Measurements from ENCODE around the gene PATZ1. TPM values are rescaled to one million over a fixed set of nuclear protein-coding genes. Genes with fewer than 3 reads are reported as not detected.

The PATZ1 gene
- total RNA-seq, 1 donor from 2014 or later: 19.8 TPM

DNA sequence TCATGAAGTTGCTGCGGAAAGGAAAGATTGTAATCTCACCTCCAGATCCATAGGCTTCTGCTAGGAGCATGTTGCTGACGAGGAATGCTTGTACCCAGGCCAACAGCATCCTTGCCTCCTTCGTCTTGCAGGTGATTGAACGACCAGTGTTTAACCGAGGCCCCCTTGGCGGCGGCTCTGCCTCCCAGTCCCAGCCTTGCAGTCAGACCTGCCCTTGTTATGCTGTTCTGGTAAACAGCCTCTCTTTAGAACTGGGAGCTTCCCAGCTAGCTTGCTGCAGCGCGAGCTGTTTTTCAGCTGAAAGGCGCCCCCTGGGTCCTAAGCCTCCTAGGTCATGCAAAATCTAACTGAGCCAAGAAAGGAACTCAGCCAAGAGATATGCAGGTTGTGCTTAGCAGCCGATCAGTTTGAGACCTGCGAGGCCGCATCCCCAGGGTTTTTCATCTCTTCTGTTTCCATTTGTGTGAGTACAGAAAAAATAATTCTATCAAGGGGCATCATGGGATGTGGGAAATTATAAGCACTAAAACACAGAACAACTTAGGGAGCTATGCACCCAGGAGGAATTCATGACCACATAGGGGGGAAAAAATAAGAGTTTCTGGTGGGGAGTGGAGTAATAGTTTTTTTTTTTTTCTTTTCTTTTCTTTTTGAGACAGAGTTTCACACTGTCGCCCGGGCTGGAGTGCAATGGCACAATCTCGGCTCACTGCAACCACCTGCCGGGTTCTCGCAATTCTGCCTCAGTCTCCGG is 53.7 kb downstream of the PATZ1 start, which contains the start of gene PIK3IP1:
Gene PIK3IP1 (minus strand): TSS at position 253 of the 754 bp plus-strand sequence. CDS start 144 bp downstream, at position 109.
- Histone ChIP-seq H3K9ac (ENCODE audit: low read depth in 1 of 3, low read length in 3 of 3) (peak within 1 kb of the TSS; percentile 88 to 95 (median 94)), H3K4me1 (ENCODE audit: control insufficient read depth in 3 of 3, insufficient read depth in 3 of 3, low read length in 3 of 3) (peaks cover 35 to 60% (median 46%) of the 10 kb centered on the region in 3 donors), H3K27ac (ENCODE audit: low read depth, low read length) (peak within 1 kb of the TSS; percentile 97), H3K36me3 (ENCODE audit: control insufficient read depth in 3 of 3, insufficient read depth in 3 of 3, low read length in 3 of 3) (peaks cover 19 to 23% (median 22%) of the 10 kb centered on the region in 3 donors), H3K27me3 (ENCODE audit: control insufficient read depth in 3 of 3, insufficient read depth in 3 of 3, low read length in 3 of 3) (no peaks in the 10 kb centered on the region), H3K9me3 (ENCODE audit: control insufficient read depth in 3 of 3, low read length in 3 of 3) (no peaks in the 10 kb centered on the region), H3K4me3 (ENCODE audit: low read length in 3 of 3) (peak within 1 kb of the TSS; percentile 83 to 99 (median 86))

DNA sequence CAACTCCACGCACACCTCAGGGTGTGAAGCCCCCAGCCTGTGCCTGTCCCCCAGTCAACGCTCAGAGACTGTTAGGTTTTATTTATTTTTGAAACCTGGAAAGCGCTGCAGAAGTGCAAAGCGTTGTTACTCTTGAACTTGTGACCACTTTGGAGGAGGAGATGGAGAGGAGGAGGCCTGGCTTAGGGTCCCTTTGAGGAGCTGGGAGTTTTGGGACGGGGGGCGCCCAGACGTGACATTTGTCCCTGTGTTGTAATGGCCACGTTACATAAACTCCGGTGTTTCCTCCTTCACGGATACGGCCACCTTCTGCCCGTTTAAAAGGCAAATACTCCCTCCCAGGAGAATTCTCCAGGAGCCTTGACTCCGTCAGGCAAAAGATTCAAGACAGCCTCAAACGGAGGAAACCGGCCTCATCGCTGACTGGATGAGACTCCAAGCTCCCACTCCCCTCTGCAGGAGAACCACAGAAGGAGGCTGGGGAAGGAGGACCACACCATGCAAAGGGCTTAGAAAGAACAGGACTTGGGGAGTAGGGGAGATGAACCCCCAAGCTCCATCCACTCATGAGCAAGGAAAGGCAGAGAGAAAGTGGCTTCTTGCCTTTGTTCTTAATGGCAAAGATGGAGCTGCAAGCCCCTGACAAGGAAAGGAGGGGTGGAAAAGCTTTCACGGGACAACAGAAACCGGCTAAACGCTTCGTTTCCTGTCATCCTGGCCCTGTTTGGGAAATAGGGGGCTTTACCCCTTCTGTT is 54.5 kb downstream of the PATZ1 start:
- no peaks in the 10 kb centered on the region for H3K9me3 ChIP-seq (ENCODE audit: control insufficient read depth in 3 of 3, low read length in 3 of 3)
- peak overlapping the region; percentile 83 to 99 (median 86) for H3K4me3 ChIP-seq (ENCODE audit: low read length in 3 of 3)
- peaks cover 19 to 28% (median 22%) of the 10 kb centered on the region in 3 donors for H3K36me3 ChIP-seq (ENCODE audit: control insufficient read depth in 3 of 3, insufficient read depth in 3 of 3, low read length in 3 of 3)
- peak overlapping the region; percentile 88 to 95 (median 94) for H3K9ac ChIP-seq (ENCODE audit: low read depth in 1 of 3, low read length in 3 of 3)
- peak overlapping the region; percentile 97 for H3K27ac ChIP-seq (ENCODE audit: low read depth, low read length)
- H3K4me1 ChIP-seq (ENCODE audit: control insufficient read depth in 3 of 3, insufficient read depth in 3 of 3, low read length in 3 of 3): peaks cover 35 to 54% (median 46%) of the 10 kb centered on the region in 3 donors
- no peaks in the 10 kb centered on the region for H3K27me3 ChIP-seq (ENCODE audit: control insufficient read depth in 3 of 3, insufficient read depth in 3 of 3, low read length in 3 of 3)

DNA sequence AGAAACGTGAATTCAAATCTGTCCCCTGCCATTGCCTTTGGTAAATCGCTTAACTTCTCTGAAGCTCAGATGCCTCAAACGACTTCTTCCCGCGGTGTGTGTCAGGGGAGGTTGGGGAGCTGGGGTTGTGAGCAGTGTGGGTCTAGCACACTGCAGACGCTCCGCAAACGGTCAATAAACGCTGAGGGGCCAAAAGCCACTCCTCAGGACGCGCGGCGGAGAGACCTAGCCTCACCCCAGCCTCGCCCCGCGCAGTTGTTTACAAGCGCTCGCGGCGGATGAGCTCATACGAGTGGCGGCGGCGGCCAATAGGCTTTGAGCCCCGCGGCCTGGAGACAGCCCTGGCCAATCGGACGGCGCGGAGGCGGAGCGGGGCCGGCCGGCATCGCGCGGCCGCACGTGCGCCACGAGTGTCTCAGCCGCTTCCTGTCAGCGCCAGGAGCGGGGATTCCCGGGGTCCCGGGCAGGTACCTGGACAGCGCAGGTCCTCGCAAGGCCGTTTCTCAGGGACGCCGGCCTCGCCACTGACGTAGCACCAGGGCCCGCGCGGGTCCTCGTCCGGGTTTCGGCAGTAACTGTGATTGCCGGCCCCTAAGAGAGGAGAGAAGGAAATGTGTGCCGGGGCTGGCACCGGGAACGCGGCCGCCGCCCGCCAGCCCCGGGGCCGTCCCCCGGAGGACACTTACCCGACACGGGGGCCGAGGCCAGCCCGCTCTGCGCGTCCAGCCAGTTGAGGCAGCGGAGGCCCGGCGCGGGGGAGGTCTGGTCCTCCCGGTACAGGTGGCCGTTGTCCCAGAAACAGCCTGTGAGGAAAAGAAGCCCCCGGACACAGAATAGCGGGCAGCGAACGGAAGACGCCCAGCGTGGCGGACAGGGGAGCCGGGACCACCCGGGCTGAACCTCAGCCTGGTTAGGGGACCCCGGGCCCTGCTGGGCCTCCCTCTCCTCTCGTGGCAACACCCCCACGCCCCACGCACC is 55.4 kb downstream of the PATZ1 start:
- Histone ChIP-seq H3K4me1 (ENCODE audit: control insufficient read depth in 3 of 3, insufficient read depth in 3 of 3, low read length in 3 of 3) (peaks cover 30 to 46% (median 41%) of the 10 kb centered on the region in 3 donors), H3K36me3 (ENCODE audit: control insufficient read depth in 3 of 3, insufficient read depth in 3 of 3, low read length in 3 of 3) (peaks cover 25 to 34% (median 30%) of the 10 kb centered on the region in 3 donors), H3K27me3 (ENCODE audit: control insufficient read depth in 3 of 3, insufficient read depth in 3 of 3, low read length in 3 of 3) (no peaks in the 10 kb centered on the region), H3K9me3 (ENCODE audit: control insufficient read depth in 3 of 3, low read length in 3 of 3) (no peaks in the 10 kb centered on the region), H3K9ac (ENCODE audit: low read depth in 1 of 3, low read length in 3 of 3) (peak overlapping the region; percentile 88 to 95 (median 94)), H3K27ac (ENCODE audit: low read depth, low read length) (peak overlapping the region; percentile 97), H3K4me3 (ENCODE audit: low read length in 3 of 3) (peak overlapping the region; percentile 83 to 99 (median 86))

DNA sequence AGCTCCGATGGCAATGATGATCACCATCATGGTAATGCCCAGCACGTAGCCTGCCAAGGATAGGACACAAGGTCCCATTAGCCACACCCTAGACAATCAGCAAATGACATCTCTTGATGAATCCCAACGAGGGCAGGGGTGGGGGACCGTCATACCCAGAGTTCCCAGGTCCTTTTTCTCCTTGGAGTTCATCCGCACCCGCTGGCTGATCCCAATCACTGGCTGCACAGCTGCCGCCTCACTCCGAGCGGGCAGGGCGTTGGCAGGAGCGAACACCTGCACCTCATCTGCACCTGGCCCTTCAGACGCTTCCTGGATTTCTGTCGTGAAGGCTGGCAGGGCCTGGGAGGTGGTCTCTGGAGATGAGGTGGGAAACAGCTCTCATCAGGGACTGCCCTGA is 56.8 kb downstream of the PATZ1 start:
- Histone ChIP-seq H3K27ac (ENCODE audit: low read depth, low read length) (peak overlapping the region; percentile 97), H3K27me3 (ENCODE audit: control insufficient read depth in 3 of 3, insufficient read depth in 3 of 3, low read length in 3 of 3) (no peaks in the 10 kb centered on the region), H3K9me3 (ENCODE audit: control insufficient read depth in 3 of 3, low read length in 3 of 3) (no peaks in the 10 kb centered on the region), H3K4me3 (ENCODE audit: low read length in 3 of 3) (peak overlapping the region in 2 of 3 donors; percentile 54 to 86), H3K4me1 (ENCODE audit: control insufficient read depth in 3 of 3, insufficient read depth in 3 of 3, low read length in 3 of 3) (peaks cover 26 to 41% (median 34%) of the 10 kb centered on the region in 3 donors), H3K36me3 (ENCODE audit: control insufficient read depth in 3 of 3, insufficient read depth in 3 of 3, low read length in 3 of 3) (peaks cover 33 to 48% (median 42%) of the 10 kb centered on the region in 3 donors), H3K9ac (ENCODE audit: low read depth in 1 of 3, low read length in 3 of 3) (peak overlapping the region in 1 of 3 donors; percentile 94)

DNA sequence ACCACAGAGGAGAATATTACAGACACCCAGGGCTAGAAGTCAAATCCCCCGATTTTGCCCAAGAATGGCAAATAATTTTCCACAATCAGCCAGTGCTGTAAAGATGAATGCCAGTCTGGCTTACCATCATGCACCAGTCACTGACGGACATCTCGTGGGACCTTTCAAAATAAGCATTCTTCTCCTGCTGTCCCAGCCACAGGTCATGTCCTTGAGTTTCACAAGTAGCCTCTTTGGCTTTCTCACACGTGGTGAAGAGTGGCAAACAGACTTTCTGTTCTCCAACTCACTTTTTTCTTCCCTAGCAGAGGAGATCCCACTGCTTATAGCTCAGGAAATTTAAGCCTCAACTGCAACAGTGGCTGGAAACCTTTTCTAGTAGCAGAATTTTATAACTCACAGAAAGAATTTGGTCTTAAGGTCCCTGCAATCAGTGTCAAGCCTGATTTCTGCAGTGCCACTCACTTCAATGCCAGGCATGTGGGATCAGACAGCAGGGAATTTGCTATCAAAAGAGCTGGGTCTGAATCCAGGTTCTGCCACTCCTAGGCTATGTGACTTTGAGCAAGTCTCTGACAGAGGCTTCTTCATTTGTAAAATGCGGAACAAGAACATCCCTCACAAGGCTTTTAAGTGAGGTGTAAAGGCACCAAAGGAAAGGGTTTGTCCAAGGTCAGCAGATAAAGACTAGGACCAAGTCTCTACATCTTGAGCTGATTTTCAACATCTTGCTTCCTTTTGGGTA is 57.5 kb downstream of the PATZ1 start:
- H3K36me3 ChIP-seq (ENCODE audit: control insufficient read depth in 3 of 3, insufficient read depth in 3 of 3, low read length in 3 of 3): peaks cover 37 to 51% (median 47%) of the 10 kb centered on the region in 3 donors
- H3K9ac ChIP-seq (ENCODE audit: low read depth in 1 of 3, low read length in 3 of 3): peak overlapping the region in 1 of 3 donors; percentile 94
- no peak overlapping the region for H3K4me3 ChIP-seq (ENCODE audit: low read length in 3 of 3)

DNA sequence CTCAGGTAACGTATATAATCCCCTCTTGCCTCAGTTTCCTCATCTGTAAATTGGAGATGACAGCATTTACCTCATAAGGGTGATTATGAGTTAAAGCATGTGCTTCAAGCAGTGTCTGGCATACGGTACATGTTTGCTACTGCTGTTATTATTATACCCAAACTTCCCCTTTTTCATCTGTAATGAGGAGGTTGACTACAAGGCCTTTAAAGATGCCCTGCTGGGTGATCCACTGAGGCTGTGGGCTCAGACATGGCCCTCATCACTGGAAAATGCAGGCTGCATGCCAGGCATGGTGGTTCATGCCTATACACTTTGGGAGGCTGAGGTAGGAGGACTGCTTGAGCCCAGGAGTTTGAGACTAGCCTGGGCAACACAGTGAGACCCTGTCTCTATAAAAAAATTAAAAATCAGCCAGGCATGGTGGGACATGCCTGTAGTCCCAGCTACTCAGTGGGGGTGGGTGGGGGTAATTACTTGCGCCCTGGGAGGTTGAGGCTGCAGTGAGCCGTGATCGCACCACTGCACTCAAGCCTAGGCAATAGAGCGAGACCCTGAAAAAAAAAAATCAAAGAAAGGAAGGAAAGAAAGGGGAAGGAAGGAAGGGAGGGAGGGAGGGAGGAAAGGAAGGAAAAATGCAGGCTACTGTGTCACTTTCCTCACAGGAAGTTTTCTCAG is 58.2 kb downstream of the PATZ1 start:
- Histone ChIP-seq H3K4me1 (ENCODE audit: control insufficient read depth in 3 of 3, insufficient read depth in 3 of 3, low read length in 3 of 3) (peaks cover 19 to 36% (median 31%) of the 10 kb centered on the region in 3 donors), H3K4me3 (ENCODE audit: low read length in 3 of 3) (no peak overlapping the region), H3K9me3 (ENCODE audit: control insufficient read depth in 3 of 3, low read length in 3 of 3) (no peaks in the 10 kb centered on the region), H3K36me3 (ENCODE audit: control insufficient read depth in 3 of 3, insufficient read depth in 3 of 3, low read length in 3 of 3) (peaks cover 41 to 56% (median 53%) of the 10 kb centered on the region in 3 donors), H3K9ac (ENCODE audit: low read depth in 1 of 3, low read length in 3 of 3) (no peak overlapping the region), H3K27me3 (ENCODE audit: control insufficient read depth in 3 of 3, insufficient read depth in 3 of 3, low read length in 3 of 3) (no peaks in the 10 kb centered on the region), H3K27ac (ENCODE audit: low read depth, low read length) (no peak overlapping the region)

More for the DNA sequence above, 57.5 kb downstream of the PATZ1 start:
- no peaks in the 10 kb centered on the region for H3K9me3 ChIP-seq (ENCODE audit: control insufficient read depth in 3 of 3, low read length in 3 of 3)
- no peak overlapping the region for H3K27ac ChIP-seq (ENCODE audit: low read depth, low read length)
- peaks cover 25 to 40% (median 32%) of the 10 kb centered on the region in 3 donors for H3K4me1 ChIP-seq (ENCODE audit: control insufficient read depth in 3 of 3, insufficient read depth in 3 of 3, low read length in 3 of 3)
- H3K27me3 ChIP-seq (ENCODE audit: control insufficient read depth in 3 of 3, insufficient read depth in 3 of 3, low read length in 3 of 3): no peaks in the 10 kb centered on the region

DNA sequence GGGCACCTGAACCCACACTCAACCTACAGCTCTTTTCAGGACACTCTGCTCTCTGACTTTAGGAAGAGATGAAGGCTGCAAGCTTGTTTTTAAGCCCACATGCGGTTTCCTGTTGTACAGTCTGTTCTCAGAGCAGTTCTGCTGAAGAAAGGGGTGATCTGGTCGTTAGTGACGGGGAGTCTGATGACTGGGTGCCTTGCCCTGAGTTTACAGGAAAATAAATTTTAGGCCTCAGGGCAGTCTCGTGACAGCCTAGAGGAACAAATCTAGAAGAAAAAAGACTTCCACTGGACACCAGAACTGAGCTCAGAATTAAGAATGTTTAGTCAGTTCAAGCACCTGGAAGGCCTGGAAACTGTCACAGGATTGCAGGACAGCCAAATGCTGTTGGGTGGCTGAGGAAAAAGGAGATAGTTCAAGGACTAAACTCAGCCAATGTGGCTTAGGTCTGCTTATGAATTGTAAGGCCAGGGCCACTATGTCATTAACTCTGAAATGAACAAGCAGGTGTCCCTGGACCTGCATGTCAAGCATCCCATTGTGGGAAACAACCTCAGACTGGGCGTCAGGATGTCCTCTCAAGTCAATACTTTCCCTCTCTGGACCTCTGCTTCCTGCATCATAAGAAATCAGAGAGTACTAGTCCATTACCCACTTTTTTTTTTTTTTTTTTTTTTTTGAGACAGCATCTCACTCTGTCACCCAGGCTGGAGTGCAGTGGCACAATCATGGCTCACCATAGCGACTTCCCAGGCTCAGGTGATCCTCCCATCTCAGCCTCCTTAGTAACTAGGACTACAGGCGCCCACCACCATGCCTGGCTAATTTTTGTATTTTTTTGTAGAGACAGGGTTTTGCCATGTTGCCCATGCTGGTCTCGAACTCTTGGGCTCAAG is 59.5 kb downstream of the PATZ1 start:
- peaks cover 13 to 23% (median 17%) of the 10 kb centered on the region in 3 donors for H3K4me1 ChIP-seq (ENCODE audit: control insufficient read depth in 3 of 3, insufficient read depth in 3 of 3, low read length in 3 of 3)

More for the DNA sequence above, 59.5 kb downstream of the PATZ1 start:
- H3K27ac ChIP-seq (ENCODE audit: low read depth, low read length): peak overlapping the region; percentile 19
- H3K36me3 ChIP-seq (ENCODE audit: control insufficient read depth in 3 of 3, insufficient read depth in 3 of 3, low read length in 3 of 3): peaks cover 54 to 69% (median 66%) of the 10 kb centered on the region in 3 donors
- no peaks in the 10 kb centered on the region for H3K27me3 ChIP-seq (ENCODE audit: control insufficient read depth in 3 of 3, insufficient read depth in 3 of 3, low read length in 3 of 3)
- no peak overlapping the region for H3K4me3 ChIP-seq (ENCODE audit: low read length in 3 of 3)
- H3K9me3 ChIP-seq (ENCODE audit: control insufficient read depth in 3 of 3, low read length in 3 of 3): no peaks in the 10 kb centered on the region
- no peak overlapping the region for H3K9ac ChIP-seq (ENCODE audit: low read depth in 1 of 3, low read length in 3 of 3)

Data from skeletal muscle tissue (tissue), 4 donors.